Upper lobe of right lung (tissue), 1 donor: ENCODE results near the gene HECTD4. TPM values are rescaled to one million over a fixed set of nuclear protein-coding genes. Genes with fewer than 3 reads are reported as not detected.

Source experiments
- ATAC-seq: fragments of 200-7000 bp; cut with Tn5 transposase; one replicate; pipeline ENCODE4 v1.9.1; 2020; ENCODE audit warnings: mild to moderate bottlenecking, moderate library complexity
- DNase-seq: peaks from one replicate; pipeline ENCODE4 v3.0.0-alpha.2; 2020
- H3K27ac ChIP-seq: fragments of 200-600 bp; one replicate; pipeline ENCODE4 v1.8.0; 2022
- H3K27me3 ChIP-seq: fragments of 200-600 bp; one replicate; pipeline ENCODE4 v1.8.0; 2022; ENCODE audit warnings: mild to moderate bottlenecking
- H3K36me3 ChIP-seq: fragments of 200-600 bp; one replicate; pipeline ENCODE4 v1.8.0; 2022
- H3K4me1 ChIP-seq: fragments of 200-600 bp; one replicate; pipeline ENCODE4 v1.8.0; 2022
- H3K4me3 ChIP-seq: fragments of 200-600 bp; one replicate; pipeline ENCODE4 v1.8.0; 2022; ENCODE audit warnings: mild to moderate bottlenecking
- H3K9me3 ChIP-seq: fragments of 200-600 bp; one replicate; pipeline ENCODE4 v1.8.0; 2022
- intact Hi-C: fragments of 100-400 bp; cut with DNase I; formaldehyde crosslinking; loops from one replicate; pipeline ENCODE4 v1.11.0; 2022
- total RNA-seq: library from RNA; stranded (reverse); fragmentation: NEBNext Ultra II Directional; extraction: Animal tissue kit (Norgen Biotek cat#: 25700); gene quantifications from one replicate; pipeline ENCODE4 v1.2.1, GENCODE V29; 2021
- TF ChIP-seq, protein P1 (sequence below): fragments of 200-600 bp; IDR thresholded peaks from one replicate; pipeline ENCODE4 v1.8.0; 2022; ENCODE audit warnings: antibody characterized with exemption
- donor health status: DM: no; HTN: yes; CAD: no; lungs with severe emphysema.

Gene HECTD4
- total RNA-seq, 1 donor from 2014 or later, result 54.7 TPM

GRCh38 chr12:112183141-112184021 lies 198.8 kb downstream of the HECTD4 start:
- no peak overlapping the region for H3K4me3 ChIP-seq
- intact Hi-C loops, result no loop called here
- H3K27me3 ChIP-seq, result no peaks in the 10 kb centered on the region
- no peaks in the 10 kb centered on the region for H3K4me1 ChIP-seq
- DNase-seq, result no peak
- TF ChIP-seq, protein P1, sequence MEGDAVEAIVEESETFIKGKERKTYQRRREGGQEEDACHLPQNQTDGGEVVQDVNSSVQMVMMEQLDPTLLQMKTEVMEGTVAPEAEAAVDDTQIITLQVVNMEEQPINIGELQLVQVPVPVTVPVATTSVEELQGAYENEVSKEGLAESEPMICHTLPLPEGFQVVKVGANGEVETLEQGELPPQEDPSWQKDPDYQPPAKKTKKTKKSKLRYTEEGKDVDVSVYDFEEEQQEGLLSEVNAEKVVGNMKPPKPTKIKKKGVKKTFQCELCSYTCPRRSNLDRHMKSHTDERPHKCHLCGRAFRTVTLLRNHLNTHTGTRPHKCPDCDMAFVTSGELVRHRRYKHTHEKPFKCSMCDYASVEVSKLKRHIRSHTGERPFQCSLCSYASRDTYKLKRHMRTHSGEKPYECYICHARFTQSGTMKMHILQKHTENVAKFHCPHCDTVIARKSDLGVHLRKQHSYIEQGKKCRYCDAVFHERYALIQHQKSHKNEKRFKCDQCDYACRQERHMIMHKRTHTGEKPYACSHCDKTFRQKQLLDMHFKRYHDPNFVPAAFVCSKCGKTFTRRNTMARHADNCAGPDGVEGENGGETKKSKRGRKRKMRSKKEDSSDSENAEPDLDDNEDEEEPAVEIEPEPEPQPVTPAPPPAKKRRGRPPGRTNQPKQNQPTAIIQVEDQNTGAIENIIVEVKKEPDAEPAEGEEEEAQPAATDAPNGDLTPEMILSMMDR, result no peak
- no peaks in the 10 kb centered on the region for H3K9me3 ChIP-seq
- no peak overlapping the region for H3K27ac ChIP-seq
- H3K36me3 ChIP-seq, result peaks cover 62% of the 10 kb centered on the region
- no peak for ATAC-seq

DNA sequence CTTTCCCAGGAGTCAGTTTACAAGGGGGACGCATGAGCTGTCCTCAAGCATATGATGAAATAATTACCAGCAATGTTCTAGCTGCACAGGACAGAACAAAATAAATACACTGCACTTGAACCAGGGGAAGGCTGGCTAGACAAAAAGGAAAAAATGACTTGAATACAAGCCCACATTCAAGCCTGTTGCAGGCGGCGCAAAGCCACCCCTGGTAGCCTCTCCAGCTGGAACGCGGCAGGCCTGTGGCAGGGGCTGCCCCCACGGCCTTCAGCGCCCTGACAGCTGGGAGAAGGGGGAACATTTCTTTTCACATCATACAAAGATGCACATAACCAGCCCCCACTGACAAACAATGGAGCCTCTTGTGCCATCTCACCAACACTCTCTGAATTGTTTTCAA lies 199.7 kb downstream of the HECTD4 start:
- H3K27ac ChIP-seq, result no peak overlapping the region
- intact Hi-C loops, result no loop called here
- peak; percentile 43 for ATAC-seq

GRCh38 chr12:112180422-112180821 lies 201.8 kb downstream of the HECTD4 start:
- H3K9me3 ChIP-seq, result no peaks in the 10 kb centered on the region
- H3K36me3 ChIP-seq, result peaks cover 81% of the 10 kb centered on the region
- intact Hi-C loops, result no loop called here
- no peaks in the 10 kb centered on the region for H3K27me3 ChIP-seq
- no peak overlapping the region for H3K4me3 ChIP-seq
- ATAC-seq, result no peak
- TF ChIP-seq, protein P1, result no peak
- no peaks in the 10 kb centered on the region for H3K4me1 ChIP-seq
- DNase-seq, result no peak
- no peak overlapping the region for H3K27ac ChIP-seq

More for the DNA sequence above, 199.7 kb downstream of the HECTD4 start:
- Histone ChIP-seq H3K27me3 (no peaks in the 10 kb centered on the region), H3K9me3 (no peaks in the 10 kb centered on the region), H3K36me3 (peaks cover 66% of the 10 kb centered on the region), H3K4me1 (no peaks in the 10 kb centered on the region), H3K4me3 (no peak overlapping the region)
- TF ChIP-seq, protein P1, result no peak
- DNase-seq, result no peak

DNA sequence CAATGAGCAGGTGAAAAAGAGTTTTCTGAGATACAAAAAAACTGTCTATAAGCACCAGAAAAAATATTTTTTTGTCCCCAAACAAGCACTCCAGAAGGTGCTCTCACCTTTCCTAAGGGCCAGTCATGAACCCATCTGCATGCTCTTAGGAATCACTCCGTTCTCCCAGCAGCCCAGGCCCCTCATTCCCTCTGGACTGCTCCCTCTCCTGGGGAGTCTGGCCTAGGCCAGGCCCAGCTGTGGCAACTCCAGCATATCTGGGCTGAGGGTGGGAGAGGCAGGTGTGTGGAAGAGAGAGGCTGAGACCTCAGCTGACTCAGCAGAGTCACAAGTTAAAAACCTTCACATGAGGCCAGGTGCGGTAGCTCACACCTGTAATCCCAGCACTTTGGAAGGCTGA lies 202.3 kb downstream of the HECTD4 start:
- H3K4me1 ChIP-seq, result no peaks in the 10 kb centered on the region
- no peak overlapping the region for H3K27ac ChIP-seq
- peaks cover 81% of the 10 kb centered on the region for H3K36me3 ChIP-seq
- ATAC-seq (no peak), DNase-seq (no peak)
- no peak overlapping the region for H3K4me3 ChIP-seq
- no peaks in the 10 kb centered on the region for H3K27me3 ChIP-seq
- TF ChIP-seq, protein P1, result no peak
- H3K9me3 ChIP-seq, result no peaks in the 10 kb centered on the region
- intact Hi-C loops, result no loop called here

DNA sequence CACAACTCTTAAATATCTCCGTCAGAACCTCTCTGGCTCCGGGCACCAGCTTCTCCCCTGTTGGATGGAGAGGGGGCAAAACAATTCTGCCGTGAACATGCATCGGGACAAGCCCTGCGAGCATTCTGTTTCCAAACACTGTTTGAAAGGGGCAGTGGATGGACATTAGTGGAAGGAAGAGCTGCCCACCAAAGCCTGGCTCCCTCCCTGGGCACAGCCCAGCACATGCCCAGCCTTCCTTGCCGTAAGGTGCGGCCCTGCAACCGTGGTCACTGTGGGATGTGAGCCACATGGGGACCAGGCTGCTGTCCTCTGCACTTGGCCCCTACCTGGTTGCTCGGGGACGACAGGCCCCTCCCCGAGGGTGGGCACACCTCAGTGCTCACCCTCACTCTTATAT lies 202.9 kb downstream of the HECTD4 start:
- intact Hi-C loops, result no loop called here
- ATAC-seq, result no peak
- H3K4me3 ChIP-seq, result no peak overlapping the region
- H3K27ac ChIP-seq, result no peak overlapping the region
- no peaks in the 10 kb centered on the region for H3K9me3 ChIP-seq
- TF ChIP-seq, protein P1, result no peak
- H3K4me1 ChIP-seq, result no peaks in the 10 kb centered on the region
- H3K27me3 ChIP-seq, result no peaks in the 10 kb centered on the region
- no peak for DNase-seq
- H3K36me3 ChIP-seq, result peaks cover 81% of the 10 kb centered on the region
